Mucosa of gallbladder (tissue), 1 donor: ENCODE measurements around the gene PKN3. TPM values are rescaled to one million over a fixed set of nuclear protein-coding genes. Genes with fewer than 3 reads are reported as not detected.

Source experiments
- DNase-seq: peaks from one replicate; pipeline ENCODE4 v3.0.0-alpha.2; 2020; ENCODE audit warnings: low spot score
- total RNA-seq: library from RNA; stranded (reverse); gene quantifications from one replicate; pipeline ENCODE4 v1.2.1, GENCODE V29; 2021
- donor health status: DM: no; HTN: no; CAD: no.

PKN3 gene
- total RNA-seq, 1 donor from 2014 or later = 9.4 TPM

DNA sequence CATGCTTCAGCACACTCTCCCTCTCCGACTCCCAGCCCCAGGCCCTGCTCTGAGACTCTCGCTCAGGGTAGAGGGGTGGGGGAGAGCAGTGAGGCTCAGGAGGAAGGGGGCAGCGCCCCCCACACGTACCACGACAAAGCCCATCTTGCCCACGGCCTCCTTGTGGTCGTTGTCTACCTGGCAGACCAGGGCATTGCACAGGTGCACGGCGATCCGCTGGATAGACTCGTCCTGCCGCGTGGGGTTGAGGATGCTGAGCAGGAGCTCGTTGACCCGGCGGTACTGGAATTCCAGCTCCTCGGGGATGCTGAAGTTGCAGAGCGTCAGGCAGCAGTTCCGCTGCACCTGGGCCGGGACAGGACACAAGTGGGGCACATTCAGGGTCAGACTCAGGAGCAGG lies 40.1 kb downstream of the PKN3 start:
- no peak for DNase-seq

DNA sequence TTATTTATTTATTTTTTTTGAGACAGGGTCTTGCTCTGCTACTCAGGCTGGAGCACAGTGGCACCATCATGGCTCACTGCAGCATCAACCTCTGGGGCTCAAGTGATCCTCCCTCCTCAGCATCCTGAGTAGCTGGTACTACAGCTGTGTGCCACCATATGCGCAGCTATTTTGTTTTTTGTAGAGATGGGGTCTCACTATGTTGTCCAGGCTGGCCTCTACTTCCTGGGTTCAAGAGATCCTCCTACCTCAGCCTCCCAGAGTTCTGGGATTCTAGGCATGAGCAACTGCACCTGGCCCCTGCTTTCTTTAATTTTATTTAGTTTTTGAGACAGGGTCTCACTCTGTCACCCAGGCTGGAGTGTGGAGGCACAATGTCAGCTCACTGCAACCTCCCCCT lies 41.1 kb downstream of the PKN3 start:
- DNase-seq = no peak

- DNase-seq = no peak
Observed at GRCh38 chr9:128747241-128747640, 44.9 kb downstream of the PKN3 start.

DNA sequence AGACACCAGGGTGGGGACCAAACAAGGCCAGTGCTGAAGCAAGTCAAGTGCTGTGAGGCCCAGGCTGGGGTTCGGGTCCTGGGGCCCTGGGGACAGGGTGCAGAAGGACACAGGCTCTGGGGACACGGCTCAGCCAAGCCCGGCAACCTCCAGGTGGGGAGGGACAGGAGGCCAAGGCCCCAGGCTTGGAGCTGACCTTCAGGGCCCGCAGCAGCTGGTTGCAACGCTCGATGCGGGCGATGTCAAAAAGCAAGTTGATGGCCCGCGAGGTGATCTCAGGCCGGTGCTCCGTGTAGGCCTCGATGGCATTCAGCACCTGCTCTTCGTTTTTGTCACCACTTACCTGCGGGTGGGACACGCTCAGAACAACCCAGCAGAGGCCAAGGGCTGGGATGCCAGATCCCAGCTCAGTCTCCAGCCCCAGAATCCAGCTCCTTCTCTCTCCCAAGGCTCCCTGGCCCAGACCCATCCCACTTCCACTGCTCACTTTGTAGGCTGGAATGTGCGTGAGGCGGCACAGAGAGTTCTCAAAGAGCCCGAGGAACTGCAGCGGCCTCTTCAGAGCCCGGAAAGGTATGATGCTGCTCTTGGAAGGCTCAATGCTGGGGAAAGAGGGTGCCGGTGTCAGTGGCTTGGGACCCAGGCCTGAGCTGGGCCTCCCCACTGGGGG lies 48.8 kb downstream of the PKN3 start:
- no peak for DNase-seq

- no peak for DNase-seq
Observed at GRCh38 chr9:128753627-128754026, 51.3 kb downstream of the PKN3 start.

DNA sequence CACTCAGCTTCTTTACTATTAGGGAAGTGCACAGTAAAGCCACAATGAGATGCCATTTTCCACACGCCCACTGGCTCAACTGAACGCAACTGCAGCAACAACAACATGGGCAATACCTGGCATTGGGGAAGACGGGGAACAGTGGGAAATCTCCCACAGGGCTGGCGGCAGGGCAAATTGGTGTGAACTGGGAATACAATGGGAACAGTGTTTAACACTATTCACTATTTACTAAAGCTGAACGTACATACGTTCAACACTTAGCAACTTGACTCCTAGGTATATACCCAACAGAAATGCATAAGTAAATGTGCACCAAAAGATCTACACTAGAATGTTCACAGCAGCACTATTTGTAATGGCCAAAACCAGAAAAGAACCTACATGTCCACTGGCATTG lies 55.3 kb downstream of the PKN3 start:
- DNase-seq = no peak

DNA sequence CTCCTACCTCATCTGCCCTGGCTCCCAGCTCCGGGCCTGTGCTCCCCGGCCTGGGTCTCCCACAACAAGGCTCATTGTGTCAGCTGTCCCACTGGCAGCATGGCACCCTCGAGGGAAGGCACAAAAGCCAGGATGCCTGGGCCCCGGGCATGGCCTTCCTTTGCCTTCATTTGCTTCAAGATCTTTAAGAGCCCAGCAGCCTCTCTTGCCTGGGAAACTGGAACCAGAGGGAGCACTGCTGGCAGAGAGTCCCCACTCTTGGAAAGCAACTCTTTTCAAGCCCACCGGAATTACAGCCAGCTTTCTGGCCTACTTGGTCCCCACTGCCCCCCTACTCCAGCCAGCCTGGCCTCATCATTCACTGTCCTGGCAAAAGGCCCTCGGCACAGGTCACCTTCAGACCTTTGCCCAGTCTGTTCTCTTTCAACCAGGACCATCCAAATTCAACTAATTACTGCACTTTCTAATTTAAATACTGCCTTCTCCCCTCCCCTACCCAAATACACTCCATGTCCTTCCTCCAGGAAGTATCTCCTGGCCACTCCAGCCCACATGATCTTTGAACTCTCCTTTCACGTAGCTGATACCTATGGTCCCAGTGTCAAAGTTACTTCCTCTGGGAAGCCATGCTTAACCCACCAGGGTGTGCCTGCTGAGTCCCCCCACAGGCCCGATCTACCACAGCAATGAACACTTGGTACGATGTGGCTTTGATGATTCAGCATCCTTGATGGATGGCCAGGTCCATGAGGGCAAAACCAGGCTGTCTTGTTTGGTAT lies 60.6 kb downstream of the PKN3 start:
- no peak for DNase-seq

DNA sequence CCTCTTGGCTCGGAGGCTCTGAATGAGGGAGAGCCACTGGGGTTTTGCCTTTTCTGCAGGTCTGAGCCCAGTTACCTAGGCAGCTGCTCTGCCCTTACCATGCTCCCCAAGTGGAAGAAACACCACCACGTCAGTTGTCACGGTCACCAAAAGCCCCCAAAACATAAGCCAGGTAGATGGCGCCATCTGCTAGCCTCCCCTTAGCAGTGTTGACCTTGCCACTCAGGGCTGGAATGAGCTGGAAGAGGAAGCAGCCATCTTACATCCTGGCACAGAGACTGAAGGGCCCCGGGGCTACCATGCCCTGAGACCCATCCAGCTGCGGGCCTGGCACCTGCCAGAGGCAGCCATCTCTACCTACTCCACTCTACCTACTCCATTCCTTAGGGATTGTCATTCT lies 62.1 kb downstream of the PKN3 start:
- no peak for DNase-seq

- DNase-seq = no peak
Observed at GRCh38 chr9:128765499-128765898, 63.2 kb downstream of the PKN3 start.

- no peak for DNase-seq
Observed at GRCh38 chr9:128768606-128769005, 66.3 kb downstream of the PKN3 start.

Other genes with a start within 250 kb of the PKN3 start
- gene ODF2, start 246.5 kb upstream of the PKN3 start, total RNA-seq = 26.4 TPM
- gene GLE1, start 197.8 kb upstream of the PKN3 start, total RNA-seq = 22.8 TPM
- 323 TPM for gene SPTAN1, start 149.9 kb upstream of the PKN3 start, total RNA-seq
- 56.7 TPM for gene DYNC2I2, start 45.7 kb upstream of the PKN3 start, total RNA-seq
- gene SET, start 13.3 kb upstream of the PKN3 start, total RNA-seq = 198 TPM
- gene ZDHHC12, start 21.6 kb downstream of the PKN3 start, total RNA-seq = 66.2 TPM
- gene ZER1, start 69.4 kb downstream of the PKN3 start, total RNA-seq = 52.2 TPM
- gene TBC1D13, start 84.8 kb downstream of the PKN3 start, total RNA-seq = 31.0 TPM
- gene ENDOG, start 116.0 kb downstream of the PKN3 start, total RNA-seq = 29.8 TPM
- gene SPOUT1, start 127.3 kb downstream of the PKN3 start, total RNA-seq = 55.0 TPM
- gene KYAT1, start 179.4 kb downstream of the PKN3 start, total RNA-seq = 9.7 TPM
- 61.8 TPM for gene LRRC8A, start 179.6 kb downstream of the PKN3 start, total RNA-seq
- 14.6 TPM for gene PHYHD1, start 218.5 kb downstream of the PKN3 start, total RNA-seq
- gene DOLK, start 245.1 kb downstream of the PKN3 start, total RNA-seq = 18.2 TPM
- 28.2 TPM for gene NUP188, start 245.2 kb downstream of the PKN3 start, total RNA-seq